RWPE1 (cell line): Measurements from ENCODE around the gene PHF14.

Experiments
- CTCF ChIA-PET: fragments of 350-600 bp; sonication (Branson Sonifier 250); formaldehyde crosslinking; extraction: SDS; loops from one replicate; lab custom pipeline; 2021; lab: Yijun Ruan, JAX
- POLR2A ChIA-PET: fragments of 400-600 bp; formaldehyde crosslinking; extraction: SDS; loops from one replicate; lab custom pipeline; 2020; ENCODE audit warnings: antibody characterized with exemption; ENCODE audit not compliant: low non-redundant PET; lab: Yijun Ruan, JAX
- DNase-seq: peaks from one replicate; pipeline ENCODE4 v3.0.0; 2012; ENCODE audit warnings: low spot score
- H3K27ac ChIP-seq: fragments of 450-650 bp; 2 replicates; pipeline ENCODE4 v1.5.1; 2017
- TF ChIP-seq, protein P1 (sequence below): fragments of 450-650 bp; conservative IDR thresholded peaks from 2 replicates; pipeline ENCODE4 v1.5.1; 2017; ENCODE audit warnings: low read depth, mild to moderate bottlenecking

Gene PHF14

DNA sequence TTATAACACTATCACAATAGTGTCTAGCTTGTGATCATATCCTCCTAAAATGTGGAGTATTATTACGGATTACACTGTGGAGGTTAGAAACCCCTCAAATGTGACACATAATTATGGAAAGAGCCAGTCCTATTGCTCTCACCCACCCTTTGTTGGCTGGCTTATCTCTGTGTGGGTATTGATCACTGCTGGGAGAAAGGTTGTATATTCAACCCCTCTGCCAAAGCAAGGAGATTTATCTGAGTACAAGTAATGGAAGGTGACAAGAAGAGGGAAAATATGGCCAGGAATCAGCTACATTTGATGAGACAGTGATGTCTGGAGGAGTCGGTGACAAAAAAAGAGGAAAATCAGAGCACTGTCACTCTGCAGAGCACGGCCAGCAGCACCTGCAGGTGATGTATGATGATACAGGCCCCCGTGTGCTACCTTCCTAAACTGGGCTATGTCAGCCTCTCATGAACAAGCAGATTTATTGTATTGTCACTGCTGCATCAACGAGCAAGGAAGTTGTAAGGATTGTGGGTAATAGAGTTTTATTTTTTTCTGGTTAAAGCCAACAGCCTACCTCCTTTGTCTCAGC, 235.3 kb downstream of the PHF14 start:
- POLR2A ChIA-PET: no interaction called here
- no peak overlapping the region for H3K27ac ChIP-seq
- CTCF ChIA-PET: interaction anchor here (0.7 kb wide), 1 partner anchor 525 kb away, joined by 3 read pairs; no protein-coding TSS in a partner anchor
- TF ChIP-seq, protein P1, sequence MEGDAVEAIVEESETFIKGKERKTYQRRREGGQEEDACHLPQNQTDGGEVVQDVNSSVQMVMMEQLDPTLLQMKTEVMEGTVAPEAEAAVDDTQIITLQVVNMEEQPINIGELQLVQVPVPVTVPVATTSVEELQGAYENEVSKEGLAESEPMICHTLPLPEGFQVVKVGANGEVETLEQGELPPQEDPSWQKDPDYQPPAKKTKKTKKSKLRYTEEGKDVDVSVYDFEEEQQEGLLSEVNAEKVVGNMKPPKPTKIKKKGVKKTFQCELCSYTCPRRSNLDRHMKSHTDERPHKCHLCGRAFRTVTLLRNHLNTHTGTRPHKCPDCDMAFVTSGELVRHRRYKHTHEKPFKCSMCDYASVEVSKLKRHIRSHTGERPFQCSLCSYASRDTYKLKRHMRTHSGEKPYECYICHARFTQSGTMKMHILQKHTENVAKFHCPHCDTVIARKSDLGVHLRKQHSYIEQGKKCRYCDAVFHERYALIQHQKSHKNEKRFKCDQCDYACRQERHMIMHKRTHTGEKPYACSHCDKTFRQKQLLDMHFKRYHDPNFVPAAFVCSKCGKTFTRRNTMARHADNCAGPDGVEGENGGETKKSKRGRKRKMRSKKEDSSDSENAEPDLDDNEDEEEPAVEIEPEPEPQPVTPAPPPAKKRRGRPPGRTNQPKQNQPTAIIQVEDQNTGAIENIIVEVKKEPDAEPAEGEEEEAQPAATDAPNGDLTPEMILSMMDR: no peak
- DNase-seq: no peak

DNA sequence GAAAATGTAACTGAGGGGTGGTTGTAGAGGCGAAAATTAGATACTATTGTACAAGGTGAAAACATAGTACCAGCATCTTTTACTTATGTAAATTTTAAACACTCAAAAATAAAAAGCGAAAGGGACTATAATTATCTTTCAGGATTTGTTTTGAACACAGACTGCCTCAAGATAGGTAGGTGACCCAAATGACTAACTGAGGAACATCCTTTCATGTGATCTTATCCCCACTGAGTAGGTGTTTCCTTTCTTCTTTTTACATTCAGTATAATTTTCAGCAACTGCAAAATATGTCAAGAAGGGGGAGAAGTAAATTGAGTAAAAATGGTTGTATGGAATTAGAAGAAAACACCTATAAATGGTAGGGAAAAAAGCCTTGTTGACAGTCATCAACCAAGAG, 236.7 kb downstream of the PHF14 start:
- TF ChIP-seq, protein P1: no peak
- ChIA-PET CTCF (no interaction called here), POLR2A (no interaction called here)
- DNase-seq: no peak
- H3K27ac ChIP-seq: no peak overlapping the region

DNA sequence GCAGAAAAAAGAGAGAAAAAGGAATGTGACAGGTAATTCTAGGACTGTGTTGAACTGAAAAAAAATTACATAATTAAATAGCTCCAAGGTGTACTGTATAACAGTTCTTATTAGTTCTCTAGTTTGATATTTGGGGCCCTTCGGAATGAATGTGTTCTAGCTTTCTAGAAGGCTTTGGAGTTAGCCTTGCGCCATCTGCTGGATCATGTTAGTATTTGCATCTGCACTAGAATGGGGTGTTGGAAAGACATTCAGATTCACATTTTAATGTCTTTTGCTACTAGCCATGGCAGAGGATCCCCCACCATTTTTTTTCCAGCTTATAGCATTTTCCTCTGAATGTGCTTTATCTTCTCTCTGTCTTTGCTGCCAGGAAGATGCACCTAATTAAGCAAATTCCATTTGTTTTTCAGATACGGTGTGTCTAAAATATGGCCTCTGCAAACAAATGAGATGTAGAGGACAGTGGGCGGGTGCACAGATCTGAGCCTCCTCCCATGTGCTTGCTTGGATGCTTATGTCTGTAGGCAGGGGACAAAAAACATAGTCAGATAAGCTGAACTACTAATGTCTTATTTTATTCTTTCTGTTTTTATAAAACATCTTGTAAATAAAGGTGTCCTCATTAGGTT, 238.5 kb downstream of the PHF14 start:
- DNase-seq: peak; percentile 49
- no peak overlapping the region for H3K27ac ChIP-seq
- ChIA-PET CTCF (interaction anchor here (0.6 to 1.2 kb wide), 9 partner anchors 14 to 1260 kb away, joined by 3 to 12 read pairs (median 3); a partner anchor contains a TSS), POLR2A (no interaction called here)
- TF ChIP-seq, protein P1: peak; percentile 93

DNA sequence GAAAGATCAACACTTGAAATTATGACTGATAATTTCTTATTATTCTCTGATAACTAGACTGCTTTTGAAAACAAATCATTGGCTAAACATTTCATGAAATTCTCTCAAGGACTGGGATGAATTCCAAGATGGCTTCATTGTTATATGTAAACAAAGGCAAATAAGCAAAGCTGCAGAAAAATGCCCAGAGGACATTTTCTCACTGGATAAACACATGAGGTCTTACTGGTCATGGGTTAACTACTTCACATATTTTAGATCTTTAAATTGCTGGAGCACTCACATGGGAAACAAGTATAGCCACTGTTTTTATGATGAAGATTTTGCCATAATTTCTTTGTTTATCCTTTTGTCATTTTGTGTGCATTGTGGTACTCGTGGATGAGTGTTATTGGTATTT, 239.1 kb downstream of the PHF14 start:
- no peak for DNase-seq
- no peak overlapping the region for H3K27ac ChIP-seq
- ChIA-PET CTCF (interaction anchor here (0.6 to 1.2 kb wide), 2 partner anchors 273 to 1261 kb away, joined by 3 read pairs; a partner anchor contains a TSS), POLR2A (no interaction called here)
- TF ChIP-seq, protein P1: no peak

DNA sequence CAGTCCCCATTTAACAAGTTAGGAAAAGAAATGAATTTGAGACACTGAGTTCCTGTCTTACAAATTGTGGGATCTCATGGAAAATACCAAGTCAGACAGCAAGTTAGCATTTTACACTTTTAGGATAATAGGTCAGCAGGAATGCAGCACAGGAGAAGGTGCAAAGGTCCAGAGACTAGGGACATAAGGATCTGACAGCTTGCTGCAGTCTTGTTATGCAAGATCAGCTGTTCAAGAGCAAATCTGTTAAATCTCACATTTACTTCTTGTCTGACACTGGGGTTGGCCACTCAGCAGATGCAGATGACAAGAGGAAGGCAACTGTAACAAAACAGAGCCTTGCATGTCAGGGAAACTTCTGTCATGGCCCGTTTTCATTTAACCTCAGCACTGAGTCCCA, 239.6 kb downstream of the PHF14 start:
- POLR2A ChIA-PET: no interaction called here
- TF ChIP-seq, protein P1: no peak
- DNase-seq: no peak
- H3K27ac ChIP-seq: no peak overlapping the region
- CTCF ChIA-PET: no interaction called here

DNA sequence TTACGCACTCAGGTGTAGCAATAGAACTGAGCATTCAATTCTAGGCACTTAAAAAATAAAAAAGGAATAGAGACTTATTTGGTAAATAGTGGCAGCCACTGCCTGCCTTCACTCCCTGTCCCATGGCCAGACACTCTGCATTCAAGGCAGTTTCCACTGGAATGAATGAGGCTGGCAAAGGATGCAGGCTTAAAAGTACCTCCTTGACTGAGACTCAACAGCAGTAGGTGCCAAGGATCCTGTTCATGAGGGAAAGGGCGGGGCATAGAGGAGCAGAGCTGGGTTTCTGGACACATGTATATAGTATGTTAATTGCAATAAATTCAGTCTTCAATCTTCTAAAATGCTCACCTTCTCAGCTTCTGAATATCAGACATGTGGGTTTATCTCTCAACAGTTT, 242.6 kb downstream of the PHF14 start:
- TF ChIP-seq, protein P1: no peak
- no peak for DNase-seq
- POLR2A ChIA-PET: no interaction called here
- H3K27ac ChIP-seq: no peak overlapping the region
- CTCF ChIA-PET: interaction anchor here (0.7 kb wide), 1 partner anchor 43 kb away, joined by 3 read pairs; no protein-coding TSS in a partner anchor
